Lower lobe of right lung (tissue), 2 donors: ENCODE data around the gene NLRC4. TPM values are rescaled to one million over a fixed set of nuclear protein-coding genes. Genes with fewer than 3 reads are reported as not detected.
A peak's percentile ranks its signal among the peaks of the same experiment; 100 is the strongest.
"Not testable (repeated sequence)": the region's sequence is repeated elsewhere in the genome, so short reads cannot be mapped to it uniquely, and the experiment has no call there.

Experiments
- ATAC-seq, 2 donors: fragments of 200-7000 bp; cut with Tn5 transposase; one replicate each; pipeline ENCODE4 v1.9.1; 2020 to 2022; ENCODE audit warnings: mild to moderate bottlenecking in 2 of 2, moderate library complexity in 2 of 2
- DNase-seq: peaks from one replicate; pipeline ENCODE4 v3.0.0-alpha.2; 2020
- H3K27ac ChIP-seq: fragments of 200-600 bp; one replicate; pipeline ENCODE4 v1.8.0; 2022
- H3K27me3 ChIP-seq: fragments of 200-600 bp; one replicate; pipeline ENCODE4 v1.8.0; 2022; ENCODE audit warnings: low read depth
- H3K36me3 ChIP-seq: fragments of 200-600 bp; one replicate; pipeline ENCODE4 v1.8.0; 2022; ENCODE audit warnings: mild to moderate bottlenecking
- H3K4me1 ChIP-seq: fragments of 200-600 bp; one replicate; pipeline ENCODE4 v1.8.0; 2022
- H3K4me3 ChIP-seq: fragments of 200-600 bp; one replicate; pipeline ENCODE4 v1.8.0; 2022; ENCODE audit warnings: mild to moderate bottlenecking
- H3K9me3 ChIP-seq: fragments of 200-600 bp; one replicate; pipeline ENCODE4 v1.8.0; 2022
- intact Hi-C: fragments of 100-400 bp; cut with DNase I; formaldehyde crosslinking; loops from one replicate; pipeline ENCODE4 v1.11.0; 2022
- long read RNA-seq: library from polyadenylated mRNA; unstranded; transcript quantifications from one replicate; pipeline ENCODE4 v2.0.0, GENCODE V29; 2021
- total RNA-seq: library from RNA; stranded (reverse); fragmentation: NEBNext Ultra II Directional; extraction: Animal tissue kit (Norgen Biotek cat#: 25700); gene quantifications from one replicate; pipeline ENCODE4 v1.2.1, GENCODE V29; 2021
- TF ChIP-seq, protein P1 (sequence below): fragments of 200-600 bp; IDR thresholded peaks from one replicate; pipeline ENCODE4 v1.8.0; 2022; ENCODE audit warnings: antibody characterized with exemption, mild to moderate bottlenecking
- donor health status: DM: no; HTN: yes; CAD: no; lungs with severe emphysema.

The NLRC4 gene, protein sequence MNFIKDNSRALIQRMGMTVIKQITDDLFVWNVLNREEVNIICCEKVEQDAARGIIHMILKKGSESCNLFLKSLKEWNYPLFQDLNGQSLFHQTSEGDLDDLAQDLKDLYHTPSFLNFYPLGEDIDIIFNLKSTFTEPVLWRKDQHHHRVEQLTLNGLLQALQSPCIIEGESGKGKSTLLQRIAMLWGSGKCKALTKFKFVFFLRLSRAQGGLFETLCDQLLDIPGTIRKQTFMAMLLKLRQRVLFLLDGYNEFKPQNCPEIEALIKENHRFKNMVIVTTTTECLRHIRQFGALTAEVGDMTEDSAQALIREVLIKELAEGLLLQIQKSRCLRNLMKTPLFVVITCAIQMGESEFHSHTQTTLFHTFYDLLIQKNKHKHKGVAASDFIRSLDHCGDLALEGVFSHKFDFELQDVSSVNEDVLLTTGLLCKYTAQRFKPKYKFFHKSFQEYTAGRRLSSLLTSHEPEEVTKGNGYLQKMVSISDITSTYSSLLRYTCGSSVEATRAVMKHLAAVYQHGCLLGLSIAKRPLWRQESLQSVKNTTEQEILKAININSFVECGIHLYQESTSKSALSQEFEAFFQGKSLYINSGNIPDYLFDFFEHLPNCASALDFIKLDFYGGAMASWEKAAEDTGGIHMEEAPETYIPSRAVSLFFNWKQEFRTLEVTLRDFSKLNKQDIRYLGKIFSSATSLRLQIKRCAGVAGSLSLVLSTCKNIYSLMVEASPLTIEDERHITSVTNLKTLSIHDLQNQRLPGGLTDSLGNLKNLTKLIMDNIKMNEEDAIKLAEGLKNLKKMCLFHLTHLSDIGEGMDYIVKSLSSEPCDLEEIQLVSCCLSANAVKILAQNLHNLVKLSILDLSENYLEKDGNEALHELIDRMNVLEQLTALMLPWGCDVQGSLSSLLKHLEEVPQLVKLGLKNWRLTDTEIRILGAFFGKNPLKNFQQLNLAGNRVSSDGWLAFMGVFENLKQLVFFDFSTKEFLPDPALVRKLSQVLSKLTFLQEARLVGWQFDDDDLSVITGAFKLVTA
- total RNA-seq: 24.4 TPM
- long read RNA-seq, transcript NLRC4-203 (9 exons, 3,355 nt): major isoform, 15 of 32 reads
- long read RNA-seq, transcript NLRC4-202 (9 exons, 3,359 nt): minor isoform, 9 of 32 reads
- long read RNA-seq, partial matches to known transcripts: 3 of 32 reads
- long read RNA-seq, other reads (novel, unspliced or antisense): 5 of 32 reads

DNA sequence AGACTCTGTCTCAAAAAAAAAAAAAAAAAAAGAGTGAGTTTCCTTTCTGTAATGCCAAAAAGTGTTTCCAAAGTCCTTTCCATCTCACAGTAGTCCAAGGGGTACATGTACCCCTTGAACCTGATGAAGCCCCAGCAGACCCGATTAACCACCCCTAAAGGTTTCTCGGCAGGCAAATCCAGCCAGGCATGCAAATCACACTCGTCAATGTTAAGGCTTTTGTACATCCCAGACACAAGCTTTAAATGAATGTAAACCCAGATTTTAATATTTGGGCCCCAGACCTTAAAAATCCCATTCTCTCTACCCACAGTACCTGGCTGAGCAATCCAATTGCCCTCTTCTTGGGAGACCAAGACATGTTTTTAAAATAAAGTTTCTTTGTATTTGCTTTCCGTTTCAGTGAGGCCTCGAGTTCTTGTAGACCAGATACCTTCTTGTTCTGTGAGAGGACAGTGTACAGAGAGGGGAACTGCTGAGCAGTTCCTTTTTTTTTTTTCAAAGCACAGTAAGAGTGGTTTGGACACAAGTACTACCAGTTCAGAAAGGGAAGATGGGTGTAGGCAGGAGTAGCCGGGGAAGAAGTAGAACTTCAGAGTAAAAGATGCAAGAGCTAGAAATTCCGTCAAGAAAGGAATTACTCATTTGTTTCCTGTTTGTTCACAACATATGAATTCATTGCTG lies at the start of gene NLRC4:
Gene NLRC4, minus strand, starts transcription at position 465 of the 684 bp plus-strand sequence. CDS start 8,111 bp downstream, outside the sequence.
- intact Hi-C loops: no loop called here
- peak; percentile 89 to 91 for ATAC-seq

DNA sequence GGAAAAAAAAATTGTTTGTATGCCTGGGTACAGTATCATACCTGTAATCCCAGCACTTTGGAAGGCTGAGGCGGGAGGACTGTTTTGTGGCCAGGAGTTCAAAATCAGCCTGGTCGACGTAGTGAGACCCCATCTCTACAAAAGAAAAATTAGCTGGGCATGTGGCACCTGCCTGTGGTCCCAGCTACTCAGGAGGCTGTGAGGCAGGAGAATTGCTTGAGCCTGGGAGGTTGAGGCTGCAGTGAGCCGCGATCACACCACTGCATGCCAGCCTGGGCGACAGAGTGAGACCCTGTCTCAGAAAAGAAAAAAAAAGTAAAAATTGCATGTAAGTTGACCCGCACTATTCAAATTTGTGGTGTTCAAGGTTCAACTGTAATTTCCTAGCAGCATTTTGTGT lies 45.9 kb upstream of the NLRC4 start:
- H3K36me3 ChIP-seq: peaks cover 42% of the 10 kb centered on the region
- no peak for ATAC-seq
- no peak overlapping the region for H3K4me3 ChIP-seq
- TF ChIP-seq, protein P1, sequence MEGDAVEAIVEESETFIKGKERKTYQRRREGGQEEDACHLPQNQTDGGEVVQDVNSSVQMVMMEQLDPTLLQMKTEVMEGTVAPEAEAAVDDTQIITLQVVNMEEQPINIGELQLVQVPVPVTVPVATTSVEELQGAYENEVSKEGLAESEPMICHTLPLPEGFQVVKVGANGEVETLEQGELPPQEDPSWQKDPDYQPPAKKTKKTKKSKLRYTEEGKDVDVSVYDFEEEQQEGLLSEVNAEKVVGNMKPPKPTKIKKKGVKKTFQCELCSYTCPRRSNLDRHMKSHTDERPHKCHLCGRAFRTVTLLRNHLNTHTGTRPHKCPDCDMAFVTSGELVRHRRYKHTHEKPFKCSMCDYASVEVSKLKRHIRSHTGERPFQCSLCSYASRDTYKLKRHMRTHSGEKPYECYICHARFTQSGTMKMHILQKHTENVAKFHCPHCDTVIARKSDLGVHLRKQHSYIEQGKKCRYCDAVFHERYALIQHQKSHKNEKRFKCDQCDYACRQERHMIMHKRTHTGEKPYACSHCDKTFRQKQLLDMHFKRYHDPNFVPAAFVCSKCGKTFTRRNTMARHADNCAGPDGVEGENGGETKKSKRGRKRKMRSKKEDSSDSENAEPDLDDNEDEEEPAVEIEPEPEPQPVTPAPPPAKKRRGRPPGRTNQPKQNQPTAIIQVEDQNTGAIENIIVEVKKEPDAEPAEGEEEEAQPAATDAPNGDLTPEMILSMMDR: no peak
- no peak for DNase-seq
- intact Hi-C loops: no loop called here
- no peaks in the 10 kb centered on the region for H3K4me1 ChIP-seq
- H3K9me3 ChIP-seq: no peaks in the 10 kb centered on the region
- H3K27me3 ChIP-seq: no peaks in the 10 kb centered on the region
- no peak overlapping the region for H3K27ac ChIP-seq

More for the DNA sequence above, at the start of gene NLRC4:
- Histone ChIP-seq H3K9me3 (no peaks in the 10 kb centered on the region), H3K27me3 (no peaks in the 10 kb centered on the region), H3K36me3 (no peaks in the 10 kb centered on the region), H3K4me1 (no peaks in the 10 kb centered on the region), H3K27ac (peak within 1 kb of the TSS; percentile 73), H3K4me3 (peak within 1 kb of the TSS; percentile 45)
- TF ChIP-seq, protein P1: no peak
- DNase-seq: no peak

- Histone ChIP-seq H3K36me3 (peaks cover 68% of the 10 kb centered on the region), H3K4me1 (peaks cover 18% of the 10 kb centered on the region)
- DNase-seq, intact Hi-C loops, H3K27ac ChIP-seq, H3K9me3 ChIP-seq, ATAC-seq, H3K27me3 ChIP-seq, H3K4me3 ChIP-seq: not testable (repeated sequence)
Measured at GRCh38 chr2:32293966-32294562, 29.4 kb upstream of the NLRC4 start.

DNA sequence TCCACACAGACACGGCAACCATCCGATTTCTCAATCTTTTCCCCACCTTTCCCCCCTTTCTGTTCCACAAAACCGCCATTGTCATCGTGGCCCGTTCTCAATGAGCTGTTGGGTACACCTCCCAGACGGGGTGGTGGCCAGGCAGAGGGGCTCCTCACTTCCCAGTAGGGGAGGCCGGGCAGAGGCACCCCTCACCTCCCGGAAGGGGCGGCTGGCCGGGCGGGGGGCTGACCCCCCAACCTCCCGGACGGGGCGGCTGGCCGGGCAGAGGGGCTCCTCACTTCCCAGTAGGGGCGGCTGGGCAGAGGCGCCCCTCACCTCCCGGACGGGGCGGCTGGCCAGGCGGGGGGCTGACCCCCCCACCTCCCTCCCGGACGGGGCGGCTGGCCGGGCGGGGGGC lies 28.8 kb upstream of the NLRC4 start:
- ATAC-seq, H3K27ac ChIP-seq, H3K9me3 ChIP-seq, DNase-seq, H3K4me3 ChIP-seq, H3K27me3 ChIP-seq, intact Hi-C loops: not testable (repeated sequence)
- H3K4me1 ChIP-seq: peaks cover 24% of the 10 kb centered on the region
- peaks cover 62% of the 10 kb centered on the region for H3K36me3 ChIP-seq

GRCh38 chr2:32291746-32292145 lies 27.1 kb upstream of the NLRC4 start:
- ATAC-seq: no peak
- Histone ChIP-seq H3K4me3 (no peak overlapping the region), H3K27me3 (no peaks in the 10 kb centered on the region), H3K27ac (no peak overlapping the region), H3K36me3 (peaks cover 46% of the 10 kb centered on the region), H3K9me3 (no peaks in the 10 kb centered on the region), H3K4me1 (peaks cover 31% of the 10 kb centered on the region)
- DNase-seq: no peak
- TF ChIP-seq, protein P1: no peak
- intact Hi-C loops: no loop called here
